Smooth muscle cell of the brain vasculature (primary cell): ENCODE results near the gene WDR7.

ENCODE experiments used
- DNase-seq: peaks from one replicate; pipeline ENCODE4 v3.0.0-alpha.2; 2012; ENCODE audit warnings: low read depth, low spot score

Gene WDR7

DNA sequence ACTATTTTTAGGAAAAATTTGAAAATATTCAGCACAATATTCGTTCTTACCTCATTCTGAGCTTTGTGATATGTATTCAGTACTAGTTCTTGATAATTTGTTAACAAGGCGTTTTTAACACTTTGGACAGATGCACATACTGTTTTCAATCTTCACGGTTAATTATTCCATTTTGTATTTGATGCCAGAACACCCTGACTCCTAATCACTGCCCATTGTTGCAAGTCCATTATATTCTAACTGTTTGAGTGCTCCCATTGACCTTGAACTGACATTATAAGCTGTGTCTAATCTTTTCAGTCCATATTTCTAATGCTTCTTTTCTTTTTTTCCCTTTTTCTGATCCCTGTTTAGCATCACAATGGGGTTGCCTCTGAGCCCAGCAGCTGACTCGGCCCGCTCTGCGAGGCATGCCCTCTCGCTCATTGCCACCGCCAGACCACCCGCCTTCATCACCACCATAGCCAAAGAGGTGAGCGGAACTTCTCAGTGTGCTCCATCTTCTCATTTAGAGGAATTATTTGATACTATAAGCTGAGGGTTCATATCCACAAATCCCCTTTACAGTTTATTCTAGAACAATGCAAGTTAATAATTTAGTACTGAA, 284.4 kb downstream of the WDR7 start:
- DNase-seq = no peak

DNA sequence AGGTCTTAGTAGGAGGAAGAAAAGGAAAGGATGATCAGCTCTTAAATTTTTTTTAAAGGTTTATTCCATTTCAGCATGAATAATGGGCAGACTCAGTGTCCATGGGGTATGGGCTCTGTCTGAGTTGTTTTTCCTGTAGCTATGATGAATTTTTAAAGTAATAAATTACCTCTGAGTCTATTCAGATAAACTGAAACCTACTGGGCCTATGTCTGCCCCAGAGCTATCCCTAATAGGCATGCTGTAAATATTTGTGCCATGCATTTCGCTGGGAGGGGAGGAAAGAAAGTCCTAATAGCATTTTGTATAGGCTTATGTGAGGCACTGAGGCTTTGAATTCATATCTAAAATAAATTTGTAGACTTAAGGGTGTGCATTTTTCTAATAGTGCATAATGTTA, 285.3 kb downstream of the WDR7 start:
- no peak for DNase-seq

DNA sequence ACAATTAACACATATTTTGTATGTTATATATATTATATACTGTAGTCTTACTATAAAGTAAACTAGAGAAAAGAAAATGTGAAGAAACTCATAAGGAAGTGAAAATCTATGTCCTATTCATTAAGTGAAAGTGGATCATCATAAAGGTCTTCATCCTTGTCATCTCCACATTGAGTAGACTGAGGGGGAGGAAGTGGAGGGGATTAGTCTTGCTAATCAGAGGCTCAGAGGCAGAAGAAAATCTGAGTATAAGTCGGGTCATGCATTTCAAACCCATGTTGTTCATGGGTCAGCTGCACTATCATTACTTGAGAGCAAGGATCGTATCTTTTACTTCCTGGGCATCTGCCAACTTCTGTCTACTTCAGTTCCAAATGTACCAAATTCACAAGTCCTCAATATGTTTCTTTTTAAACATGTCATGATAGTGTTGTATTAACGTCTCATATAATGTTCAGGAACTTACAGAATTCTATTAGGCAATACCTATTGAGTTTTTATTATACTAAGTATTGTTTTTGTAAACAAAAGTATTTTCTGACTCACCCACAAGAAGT, 286.8 kb downstream of the WDR7 start:
- DNase-seq = no peak

DNA sequence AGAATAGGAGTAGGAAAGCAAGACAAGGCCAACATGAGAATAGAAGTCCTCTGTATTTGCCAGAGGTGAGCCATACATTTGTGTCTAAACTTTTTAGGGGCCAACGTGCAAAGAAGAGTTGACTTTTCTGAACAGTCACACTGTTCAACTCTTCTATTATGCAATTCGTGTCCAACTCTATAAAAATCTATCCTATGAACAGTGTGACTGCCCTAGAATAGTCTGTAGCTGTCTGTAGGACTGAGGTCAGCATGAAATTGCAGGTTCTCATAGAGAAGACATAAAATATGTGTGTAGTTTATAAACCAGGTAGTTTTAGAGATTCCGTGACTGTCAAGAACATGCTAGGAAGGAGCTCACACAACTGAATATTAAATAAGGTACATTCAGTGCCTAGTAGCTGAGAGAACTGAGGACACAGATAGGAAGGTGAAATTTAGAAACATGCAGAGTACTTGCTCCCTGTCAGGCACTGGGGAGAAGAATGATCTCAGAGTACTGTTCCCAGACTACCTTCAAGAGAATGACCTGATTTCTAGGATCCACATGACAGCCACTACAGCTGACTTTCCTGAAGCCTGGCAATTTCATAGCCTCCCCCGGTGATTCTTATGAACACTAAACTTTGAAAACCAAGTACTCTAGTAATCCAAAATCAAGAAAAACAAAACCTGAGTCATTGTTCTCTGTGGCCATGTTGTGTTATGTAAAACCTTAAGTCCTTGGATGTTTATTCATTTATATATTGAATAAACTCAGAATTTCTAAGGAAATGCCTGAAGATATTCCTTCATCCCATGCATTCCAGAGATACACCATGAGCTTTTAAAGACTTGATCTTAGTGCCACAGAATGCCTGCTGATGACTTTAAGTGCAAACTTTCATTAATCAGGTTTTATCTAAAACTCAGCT, 294.3 kb downstream of the WDR7 start:
- DNase-seq = no peak

DNA sequence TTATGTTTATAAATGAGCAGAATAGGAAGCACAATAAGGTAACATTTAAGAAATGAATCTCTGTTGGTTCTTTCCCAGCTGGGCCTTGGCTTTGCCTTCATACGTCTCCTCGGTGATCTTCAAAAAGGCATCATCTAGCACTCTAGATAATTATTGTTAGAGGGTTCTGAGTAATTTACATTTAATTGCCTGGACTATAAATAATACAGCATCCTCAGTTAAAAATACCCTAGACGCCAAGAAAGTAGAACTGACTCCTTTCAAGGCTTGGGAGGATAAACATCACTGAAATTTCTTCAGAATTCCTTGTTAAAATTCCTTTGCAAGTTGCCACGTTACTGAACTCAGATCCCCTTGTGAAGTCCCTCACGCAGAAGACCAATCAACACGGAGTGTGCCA, 296.1 kb downstream of the WDR7 start:
- DNase-seq = no peak

DNA sequence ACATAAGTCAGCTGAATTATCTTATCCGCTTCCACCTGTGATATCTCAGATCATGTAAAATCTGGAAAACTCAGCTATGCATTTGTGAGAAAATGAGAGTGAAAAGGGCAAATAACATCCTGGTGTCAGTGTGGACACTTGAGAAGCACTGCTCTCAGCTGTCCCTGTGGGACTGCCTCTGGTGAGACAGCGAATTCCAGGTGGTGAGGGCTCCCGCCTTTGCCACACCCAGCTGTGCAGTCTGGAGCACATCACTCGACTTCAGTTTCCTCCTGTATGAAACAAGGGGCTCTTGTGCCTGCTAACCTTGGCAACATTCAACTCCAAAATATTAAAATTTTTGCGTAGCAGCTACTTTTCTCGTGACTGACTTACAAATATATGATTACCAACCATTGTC, 300.9 kb downstream of the WDR7 start:
- DNase-seq = no peak

DNA sequence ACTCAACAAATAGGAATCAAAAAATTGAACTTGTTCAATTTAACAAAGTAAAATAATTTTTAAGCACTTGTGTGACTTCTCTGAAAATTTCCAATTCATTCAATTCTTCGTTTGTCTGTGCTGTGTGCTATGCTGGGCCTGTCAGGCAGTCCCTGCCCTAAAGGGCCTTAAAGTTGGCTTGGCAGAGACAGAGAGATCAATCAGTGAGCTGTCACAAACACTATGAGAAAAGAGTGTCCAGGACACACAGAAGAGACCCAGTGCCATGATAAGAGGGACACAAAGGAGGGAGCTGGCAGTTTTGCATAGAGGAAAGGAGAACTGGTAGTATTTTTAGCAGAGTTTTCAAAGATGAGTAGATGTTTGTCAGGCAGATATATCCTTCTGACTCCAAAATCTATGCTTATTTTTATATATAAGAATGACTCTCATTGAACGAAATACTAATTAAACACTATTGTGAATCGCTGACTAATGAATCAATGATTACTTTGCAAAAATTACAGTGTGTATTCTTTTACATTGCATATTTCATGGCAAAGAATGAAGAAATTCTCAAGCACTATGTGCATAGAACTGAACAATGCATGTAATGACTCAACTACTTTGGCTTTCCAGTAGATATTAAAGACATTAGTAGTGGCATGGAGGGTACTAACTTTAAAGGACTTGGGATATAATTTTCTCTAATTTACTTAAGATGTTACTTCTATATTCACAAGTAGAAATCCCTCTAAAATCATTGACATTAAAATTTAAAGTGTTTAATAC, 302.5 kb downstream of the WDR7 start:
- DNase-seq = no peak

DNA sequence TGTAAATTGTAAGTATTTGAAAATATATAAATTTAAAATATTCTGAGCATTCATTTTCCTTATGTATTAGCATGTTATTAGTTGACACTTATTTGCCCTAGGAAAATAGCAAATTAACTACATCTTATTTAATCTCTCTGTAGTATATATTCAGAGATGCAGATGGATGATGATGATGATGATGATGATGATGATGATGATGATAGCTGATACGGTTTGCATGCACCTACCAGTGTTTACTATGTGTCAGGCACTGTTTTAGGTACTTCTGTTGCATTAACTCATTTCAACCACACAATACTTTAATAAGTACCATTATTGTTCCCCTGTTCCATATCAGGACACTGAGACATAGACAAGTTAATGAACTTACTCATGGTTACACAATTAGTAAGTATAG, 304.3 kb downstream of the WDR7 start:
- DNase-seq = no peak

DNA sequence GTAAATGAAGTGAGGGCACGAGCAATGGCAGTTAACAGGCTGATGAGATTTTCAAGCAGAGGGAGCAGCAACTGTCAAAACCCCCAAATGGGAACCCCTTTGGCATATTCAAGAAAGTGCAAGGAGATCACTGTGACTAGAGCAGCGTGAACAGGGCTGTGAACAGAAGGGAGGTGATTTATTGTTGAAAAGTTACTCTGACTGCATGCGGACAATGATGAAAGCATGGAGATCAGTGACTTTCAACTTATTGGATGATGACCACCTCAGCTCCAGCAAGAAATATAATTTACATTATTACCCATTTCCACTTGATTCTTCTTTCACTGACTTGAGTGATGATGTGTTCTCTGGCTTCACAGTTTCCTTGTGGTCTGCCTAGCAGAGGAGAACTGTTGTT, 308.0 kb downstream of the WDR7 start:
- no peak for DNase-seq

DNA sequence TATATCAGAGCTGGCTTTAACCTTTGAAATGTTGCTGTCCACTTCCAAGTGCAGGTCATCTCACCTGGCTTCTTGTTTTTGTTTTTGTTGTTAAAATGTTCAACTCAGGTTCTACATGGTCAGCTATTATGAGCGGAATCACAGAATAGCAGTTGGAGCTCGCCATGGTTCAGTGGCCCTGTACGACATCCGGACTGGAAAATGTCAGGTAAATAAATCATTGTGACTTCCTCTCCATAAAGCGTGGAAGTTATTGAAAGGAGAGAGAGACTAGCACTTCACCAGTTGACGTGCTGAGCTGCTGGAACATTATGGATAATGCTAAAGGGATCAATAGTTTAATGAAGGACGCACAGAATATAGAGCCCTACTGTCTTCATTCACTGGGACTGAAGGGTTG, 311.2 kb downstream of the WDR7 start:
- DNase-seq = no peak

DNA sequence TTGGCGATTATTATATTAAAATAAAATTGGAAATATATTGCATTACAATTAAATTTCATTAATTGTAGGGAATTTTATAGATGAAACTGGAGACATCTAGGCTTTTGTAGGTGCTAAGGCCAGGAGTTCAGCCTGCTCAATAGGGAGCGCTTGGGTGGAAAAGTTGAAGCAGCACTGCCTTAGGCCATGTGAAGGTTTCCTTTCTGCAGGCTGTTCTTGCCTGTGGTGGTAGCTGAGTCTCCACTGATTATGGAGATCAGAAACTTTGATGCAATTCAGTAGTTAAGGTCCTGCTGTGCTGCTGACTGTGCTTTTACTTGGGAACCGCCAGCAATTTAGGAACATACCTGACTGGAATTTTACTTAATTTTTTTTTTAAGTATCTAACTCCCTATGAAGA, 315.9 kb downstream of the WDR7 start:
- DNase-seq = no peak

DNA sequence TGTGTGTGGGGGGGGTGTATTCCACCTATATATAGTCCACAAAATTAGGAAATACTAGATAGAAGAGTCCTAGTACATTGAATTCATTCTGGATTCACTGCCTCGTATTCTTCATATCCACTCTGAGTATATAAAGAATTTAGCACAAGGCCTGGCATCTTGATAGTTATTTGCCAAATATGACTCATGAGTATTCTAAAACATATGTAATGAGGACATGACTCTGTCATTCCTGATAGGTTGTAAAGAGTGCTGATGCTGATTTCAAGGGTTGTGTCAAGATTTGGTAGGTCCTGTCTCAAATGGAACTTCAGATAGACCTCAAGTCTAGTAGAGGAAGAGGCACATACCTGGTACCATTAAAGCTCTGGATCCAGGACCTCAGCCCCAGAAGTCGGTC, 322.3 kb downstream of the WDR7 start:
- no peak for DNase-seq

DNA sequence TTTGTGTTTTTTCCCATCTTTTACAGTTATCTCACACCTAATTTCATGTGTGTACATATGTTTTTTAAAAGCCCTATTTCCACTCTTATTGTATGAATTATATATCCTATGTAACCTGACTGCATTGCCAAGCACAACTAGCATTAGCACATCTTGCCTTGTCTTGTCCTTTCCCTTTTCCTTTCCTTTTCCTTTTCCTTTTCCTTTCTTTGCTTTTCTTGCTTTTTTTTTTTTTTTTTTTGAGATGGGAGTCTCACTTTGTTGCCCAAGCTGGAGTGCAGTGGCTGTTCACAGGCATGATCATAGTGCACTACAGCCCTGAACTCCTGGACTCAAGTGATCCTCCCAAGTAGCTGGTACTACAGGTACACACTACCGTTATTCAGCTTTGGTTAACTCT, 323.0 kb downstream of the WDR7 start:
- DNase-seq = no peak

DNA sequence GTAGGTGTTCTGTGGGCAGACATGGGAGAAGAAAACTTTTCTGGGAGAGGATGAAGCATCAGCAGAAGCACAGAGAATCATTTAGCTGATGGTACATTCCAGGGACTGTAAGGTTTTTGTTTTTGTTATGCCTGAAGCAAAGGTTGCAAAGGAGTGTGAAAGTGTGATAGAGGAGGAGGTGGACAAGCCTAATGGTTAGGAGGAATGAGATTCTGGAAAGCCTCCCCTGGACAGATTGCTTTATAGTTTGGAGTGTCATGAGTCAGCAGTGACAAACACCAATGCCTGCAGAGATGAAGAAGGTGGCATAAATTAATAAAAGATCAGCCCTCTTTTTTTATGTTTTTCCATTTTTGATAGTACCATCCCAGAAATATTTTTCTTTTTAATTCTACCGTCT, 324.1 kb downstream of the WDR7 start:
- no peak for DNase-seq

DNA sequence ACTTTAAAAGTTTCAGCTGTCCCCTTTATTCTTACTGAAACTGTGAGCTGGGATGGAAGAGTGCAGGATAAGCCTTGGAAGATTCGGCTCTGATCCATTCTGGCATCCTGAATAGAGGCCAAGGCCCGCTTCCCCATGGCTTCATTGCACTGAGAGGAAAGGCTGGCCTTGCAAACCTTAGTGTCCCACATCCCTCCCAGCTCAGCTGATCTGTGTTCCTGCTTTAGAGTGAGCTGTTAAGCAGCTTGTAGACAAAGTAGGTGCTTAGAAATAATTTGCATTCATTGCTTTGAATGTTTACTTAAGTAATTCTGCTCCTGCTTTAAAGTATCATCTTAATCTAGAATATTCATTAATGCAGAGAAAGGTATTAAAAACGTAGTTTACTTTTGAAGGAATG, 326.1 kb downstream of the WDR7 start:
- DNase-seq = no peak

DNA sequence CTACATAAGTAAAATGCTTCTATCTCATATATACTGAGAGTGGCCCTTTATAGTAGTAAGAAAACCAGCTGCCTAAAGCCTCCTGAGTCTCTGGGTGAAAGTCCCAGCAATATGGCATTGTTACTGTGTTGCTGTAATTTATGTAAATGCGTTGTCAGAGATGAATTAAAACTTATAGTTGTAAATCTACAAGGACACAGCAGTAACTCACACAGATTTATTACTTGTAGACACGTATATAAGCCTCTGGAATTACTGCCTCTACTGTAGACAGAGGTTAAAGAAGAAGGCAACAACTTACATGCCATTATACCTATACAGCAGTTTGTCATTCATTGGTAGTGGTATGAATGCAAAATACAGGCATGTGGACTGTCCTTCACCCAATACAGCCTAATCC, 326.6 kb downstream of the WDR7 start:
- no peak for DNase-seq

DNA sequence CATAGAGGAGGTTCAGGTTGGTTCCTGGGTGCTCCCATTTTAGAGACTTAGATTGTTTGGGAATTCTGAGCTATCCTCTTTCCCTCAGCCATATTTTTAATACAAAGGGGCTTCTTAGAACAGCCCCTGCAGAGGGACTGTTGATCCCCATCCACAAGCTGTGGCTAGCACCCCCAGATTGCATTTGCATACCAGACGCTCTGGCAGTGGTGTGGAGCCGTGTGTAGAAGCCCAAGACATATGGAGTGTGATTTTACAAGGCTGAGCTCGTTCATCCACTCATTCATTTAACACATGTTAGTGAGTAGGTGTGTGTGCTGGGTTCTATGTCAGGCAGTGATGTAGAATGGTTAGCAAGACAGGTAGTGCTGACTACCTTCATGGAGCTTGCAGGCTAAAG, 329.0 kb downstream of the WDR7 start:
- DNase-seq = no peak

DNA sequence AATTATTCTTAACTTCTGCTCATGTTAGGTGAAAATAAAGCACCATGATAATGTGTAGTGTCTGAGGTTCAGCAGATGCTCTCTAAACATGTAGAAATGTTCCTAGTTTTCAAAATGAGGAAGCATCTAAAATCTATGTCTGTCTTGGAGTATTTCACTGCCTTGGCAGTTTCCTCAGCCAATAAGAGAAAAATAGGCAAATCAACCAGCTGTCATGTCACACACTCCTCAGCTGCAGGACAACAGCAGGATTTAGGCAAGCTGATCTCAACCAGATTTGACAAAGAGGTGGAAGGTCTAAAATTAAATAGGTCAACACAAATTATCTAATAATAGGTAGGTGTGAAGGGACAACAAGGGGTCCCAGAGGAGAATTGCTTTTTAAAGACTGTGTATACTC, 331.6 kb downstream of the WDR7 start:
- no peak for DNase-seq

DNA sequence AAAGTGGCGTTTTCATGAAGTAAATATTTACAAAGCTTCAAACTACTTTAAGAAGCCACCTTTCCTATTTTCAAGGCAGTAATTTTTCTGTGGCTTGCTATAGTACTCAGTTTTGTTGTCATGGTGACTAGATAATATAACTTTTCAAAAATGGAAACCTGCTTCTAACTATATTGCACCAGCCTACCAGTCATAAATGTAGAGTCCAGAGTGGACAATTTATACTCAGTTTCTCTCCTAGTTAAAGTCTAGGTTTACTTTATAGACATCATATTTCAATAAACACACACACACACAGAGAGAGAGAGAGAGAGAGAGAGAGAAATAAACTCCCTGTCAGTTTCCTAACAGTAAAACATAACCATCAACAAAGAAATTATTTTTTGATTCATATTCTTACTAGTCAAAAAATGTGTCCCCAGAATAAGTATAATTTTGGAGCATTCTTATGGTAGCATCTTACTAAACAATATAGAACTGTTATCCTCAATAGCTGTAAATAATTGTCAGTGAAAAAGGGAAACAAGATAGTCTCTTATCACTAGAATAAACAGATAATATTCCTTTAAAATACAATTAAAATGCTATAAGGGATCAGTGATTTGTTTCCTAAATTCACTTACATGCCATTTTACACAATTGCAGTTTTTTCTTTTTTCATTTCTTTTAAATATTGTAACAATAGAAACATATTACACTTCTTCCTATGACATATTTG, 332.3 kb downstream of the WDR7 start:
- no peak for DNase-seq

DNA sequence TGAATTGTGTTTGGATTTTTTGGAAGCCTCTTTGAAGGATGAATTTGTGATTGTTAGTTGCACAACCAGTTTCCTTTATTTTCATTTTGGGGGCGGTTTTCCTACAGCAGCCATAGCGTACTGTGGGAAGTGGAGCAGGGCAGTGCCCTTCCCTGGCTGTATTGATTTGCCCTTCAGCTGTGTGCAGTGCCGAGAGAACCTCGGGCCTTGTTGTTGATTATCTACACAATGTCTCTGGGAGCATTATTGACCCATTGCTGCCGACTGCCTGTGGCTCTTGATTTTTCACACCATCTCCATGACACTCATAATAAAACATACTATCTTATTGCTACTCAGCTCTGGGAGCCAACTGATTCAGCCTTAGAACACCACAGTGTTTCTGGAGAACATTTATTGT, 333.6 kb downstream of the WDR7 start:
- DNase-seq = no peak

DNA sequence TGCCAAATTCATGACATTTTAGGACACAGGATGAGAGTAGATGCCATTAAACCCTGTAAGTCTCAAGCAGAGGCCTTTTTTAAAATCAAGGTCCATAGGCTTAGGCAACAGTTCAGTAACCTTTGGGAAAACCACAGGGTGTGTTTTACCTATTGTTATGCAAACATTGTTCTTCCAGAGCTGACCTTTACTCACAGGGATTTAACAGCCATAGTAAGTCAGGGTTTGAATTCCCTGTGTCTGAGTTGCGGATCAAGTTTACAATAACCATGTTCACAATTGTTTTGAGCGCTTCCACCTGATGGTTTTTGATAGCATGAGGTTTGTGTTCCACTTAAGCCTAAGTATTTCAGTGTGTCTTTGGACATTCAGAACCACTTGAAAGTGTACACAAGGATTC, 335.7 kb downstream of the WDR7 start:
- no peak for DNase-seq

DNA sequence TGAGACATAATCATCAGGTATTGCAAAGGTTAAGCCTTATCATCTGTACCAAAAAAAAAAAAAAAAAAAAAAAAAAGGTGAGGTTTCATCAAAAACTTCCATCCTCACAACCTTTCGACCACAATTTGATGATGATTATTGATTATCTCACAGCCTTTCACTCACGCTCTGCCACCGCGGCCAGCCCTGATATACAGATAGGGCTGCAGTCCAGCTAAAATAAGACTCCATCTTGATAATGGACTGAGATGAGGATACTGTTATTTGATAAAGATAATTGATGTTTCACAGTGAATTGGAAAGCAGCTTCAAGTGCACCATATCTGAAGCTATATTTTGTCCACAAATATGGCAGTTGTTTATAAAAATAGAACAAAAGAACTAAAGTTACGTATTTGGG, 336.1 kb downstream of the WDR7 start:
- DNase-seq = no peak
